IMR-90 (cell line): ENCODE measurements around the gene CYB5B.

Experiments
- CEBPB ChIP-seq: IDR thresholded peaks from 2 replicates; pipeline ENCODE4 v1.6.1; 2012; ENCODE audit warnings: low read depth, low read length, improper control_type of control experiment
- MAFK ChIP-seq: IDR thresholded peaks from 2 replicates; pipeline ENCODE4 v1.6.1; 2012; ENCODE audit warnings: low read depth, low read length, improper control_type of control experiment
- MXI1 ChIP-seq: IDR thresholded peaks from 2 replicates; pipeline ENCODE4 v1.6.1; 2012; ENCODE audit warnings: low read depth, mild to moderate bottlenecking, low read length, moderate library complexity, borderline replicate concordance
- POLR2A ChIP-seq: IDR thresholded peaks from 2 replicates; pipeline ENCODE4 v1.6.1; 2012; ENCODE audit warnings: mild to moderate bottlenecking, low read depth, low read length
- RAD21 ChIP-seq: IDR thresholded peaks from 2 replicates; pipeline ENCODE4 v1.6.1; 2012; ENCODE audit warnings: low read length, improper control_type of control experiment
- RCOR1 ChIP-seq: IDR thresholded peaks from 2 replicates; pipeline ENCODE4 v1.6.1; 2012; ENCODE audit warnings: mild to moderate bottlenecking, low read length, improper control_type of control experiment; ENCODE audit not compliant: insufficient replicate concordance
- SMC3 ChIP-seq: fragments of 150-350 bp; IDR thresholded peaks from 2 replicates; pipeline ENCODE4 v1.6.1; 2016; ENCODE audit warnings: low read depth, mild to moderate bottlenecking, antibody characterized with exemption, low read length, moderate library complexity
- TF ChIP-seq, protein P1 (sequence below): conservative IDR thresholded peaks from 2 replicates; pipeline ENCODE4 v1.5.1; 2012; ENCODE audit warnings: mild to moderate bottlenecking, low read depth, low read length, improper control_type of control experiment
- TF ChIP-seq, protein P2 (sequence below): fragments of 150-350 bp; IDR thresholded peaks from 2 replicates; pipeline ENCODE4 v1.6.1; 2016; ENCODE audit warnings: low read depth, mild to moderate bottlenecking, low read length, moderate library complexity, borderline replicate concordance
- TF ChIP-seq, protein P3 (sequence below): fragments of 150-350 bp; IDR thresholded peaks from 2 replicates; pipeline ENCODE4 v1.6.1; 2017; ENCODE audit warnings: mild to moderate bottlenecking, antibody characterized with exemption, low read length, low read depth

DNA sequence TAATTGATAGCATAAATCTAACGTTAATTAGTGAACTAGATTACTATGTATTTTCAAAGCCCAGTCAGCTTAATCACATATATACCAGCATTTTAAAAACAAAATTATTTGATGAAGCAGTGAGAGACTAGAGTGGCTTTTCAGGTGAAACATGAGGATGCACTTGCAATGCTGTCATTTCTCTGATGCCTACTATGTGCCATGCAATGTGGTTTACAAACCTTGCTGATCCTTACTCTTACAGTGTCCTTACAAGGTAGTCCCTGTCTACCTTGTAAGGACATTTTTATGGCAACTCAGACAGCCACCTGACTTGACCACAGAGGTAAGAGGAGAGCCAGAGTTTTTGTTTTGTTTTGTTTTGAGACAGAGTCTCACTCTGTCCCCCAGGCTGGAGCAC is 42.7 kb downstream of the CYB5B start:
- TF ChIP-seq, protein P1, sequence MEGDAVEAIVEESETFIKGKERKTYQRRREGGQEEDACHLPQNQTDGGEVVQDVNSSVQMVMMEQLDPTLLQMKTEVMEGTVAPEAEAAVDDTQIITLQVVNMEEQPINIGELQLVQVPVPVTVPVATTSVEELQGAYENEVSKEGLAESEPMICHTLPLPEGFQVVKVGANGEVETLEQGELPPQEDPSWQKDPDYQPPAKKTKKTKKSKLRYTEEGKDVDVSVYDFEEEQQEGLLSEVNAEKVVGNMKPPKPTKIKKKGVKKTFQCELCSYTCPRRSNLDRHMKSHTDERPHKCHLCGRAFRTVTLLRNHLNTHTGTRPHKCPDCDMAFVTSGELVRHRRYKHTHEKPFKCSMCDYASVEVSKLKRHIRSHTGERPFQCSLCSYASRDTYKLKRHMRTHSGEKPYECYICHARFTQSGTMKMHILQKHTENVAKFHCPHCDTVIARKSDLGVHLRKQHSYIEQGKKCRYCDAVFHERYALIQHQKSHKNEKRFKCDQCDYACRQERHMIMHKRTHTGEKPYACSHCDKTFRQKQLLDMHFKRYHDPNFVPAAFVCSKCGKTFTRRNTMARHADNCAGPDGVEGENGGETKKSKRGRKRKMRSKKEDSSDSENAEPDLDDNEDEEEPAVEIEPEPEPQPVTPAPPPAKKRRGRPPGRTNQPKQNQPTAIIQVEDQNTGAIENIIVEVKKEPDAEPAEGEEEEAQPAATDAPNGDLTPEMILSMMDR, result no peak
- TF ChIP-seq POLR2A (no peak), RCOR1 (no peak), RAD21 (no peak), MAFK (no peak), SMC3 (no peak), CEBPB (no peak), MXI1 (no peak)
- TF ChIP-seq, protein P2, sequence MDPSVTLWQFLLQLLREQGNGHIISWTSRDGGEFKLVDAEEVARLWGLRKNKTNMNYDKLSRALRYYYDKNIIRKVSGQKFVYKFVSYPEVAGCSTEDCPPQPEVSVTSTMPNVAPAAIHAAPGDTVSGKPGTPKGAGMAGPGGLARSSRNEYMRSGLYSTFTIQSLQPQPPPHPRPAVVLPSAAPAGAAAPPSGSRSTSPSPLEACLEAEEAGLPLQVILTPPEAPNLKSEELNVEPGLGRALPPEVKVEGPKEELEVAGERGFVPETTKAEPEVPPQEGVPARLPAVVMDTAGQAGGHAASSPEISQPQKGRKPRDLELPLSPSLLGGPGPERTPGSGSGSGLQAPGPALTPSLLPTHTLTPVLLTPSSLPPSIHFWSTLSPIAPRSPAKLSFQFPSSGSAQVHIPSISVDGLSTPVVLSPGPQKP, result no peak
- TF ChIP-seq, protein P3, sequence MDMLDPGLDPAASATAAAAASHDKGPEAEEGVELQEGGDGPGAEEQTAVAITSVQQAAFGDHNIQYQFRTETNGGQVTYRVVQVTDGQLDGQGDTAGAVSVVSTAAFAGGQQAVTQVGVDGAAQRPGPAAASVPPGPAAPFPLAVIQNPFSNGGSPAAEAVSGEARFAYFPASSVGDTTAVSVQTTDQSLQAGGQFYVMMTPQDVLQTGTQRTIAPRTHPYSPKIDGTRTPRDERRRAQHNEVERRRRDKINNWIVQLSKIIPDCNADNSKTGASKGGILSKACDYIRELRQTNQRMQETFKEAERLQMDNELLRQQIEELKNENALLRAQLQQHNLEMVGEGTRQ, result no peak
